ENCODE results near the gene ATP8B1. TPM values are rescaled to one million over a fixed set of nuclear protein-coding genes. Genes with fewer than 3 reads are reported as not detected.

Gene ATP8B1
- total RNA-seq, 8 experiments from 2014 or later: under 0.01 to 16.7 (median 0.81) TPM

- no peak overlapping the region for H3K4me3 ChIP-seq
- WGBS, 10 experiments: 25 to 94% (median 83%) methylated on average over 1 to 2 of the region's 2 CpGs; no CpG with 5 or more reads in 4 of the 10 experiments
- no peak for ATAC-seq (replicated peaks in 6 of 8)
- no peak overlapping the region for H3K27ac ChIP-seq
- in situ Hi-C loops (cut with MboI; ENCODE audit: low pct_unique_long_range_greater_than_20kb in 2 of 9, low sequenced_read_pairs in 9 of 9, unreplicated experiment in 9 of 9): no loop called here
- no peaks in the 10 kb centered on the region for H3K4me1 ChIP-seq (replicated peaks in 1 of 2)
These were observed 38.1 kb downstream of the ATP8B1 start for GRCh38 chr18:57764995-57765394.

- H3K27ac ChIP-seq: no peak overlapping the region
- in situ Hi-C loops (cut with MboI; ENCODE audit: low pct_unique_long_range_greater_than_20kb in 2 of 9, low sequenced_read_pairs in 9 of 9, unreplicated experiment in 9 of 9): no loop called here
- H3K4me3 ChIP-seq: no peak overlapping the region
- 79 to 100% (median 94%) methylated on average over 1 to 8 of the region's 8 CpGs; no CpG with 5 or more reads in 1 of the 10 experiments for WGBS, 10 experiments
- ATAC-seq (replicated peaks in 6 of 8): no peak
- no peaks in the 10 kb centered on the region for H3K4me1 ChIP-seq (replicated peaks in 1 of 2)
These were observed 39.0 kb downstream of the ATP8B1 start for GRCh38 chr18:57764087-57764486.

DNA sequence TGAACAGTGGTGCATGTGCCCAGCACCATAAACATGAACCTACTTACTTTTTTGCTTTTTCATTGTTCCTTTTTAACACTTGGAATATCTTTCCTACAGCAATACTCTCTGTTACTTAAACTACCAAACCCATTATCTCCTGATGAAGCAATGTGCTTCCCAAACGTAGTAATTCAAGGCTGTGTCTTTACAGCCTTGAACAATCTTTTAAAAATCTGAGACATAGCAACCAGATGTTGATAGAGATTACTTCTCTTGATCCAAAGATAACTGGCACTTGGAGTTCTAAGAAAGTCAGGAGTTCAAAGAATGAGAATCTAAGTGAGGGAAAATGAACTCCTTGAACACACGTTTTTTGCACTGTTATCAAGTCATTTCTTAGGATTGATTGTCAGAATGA lies 40.4 kb downstream of the ATP8B1 start:
- Histone ChIP-seq H3K4me1 (replicated peaks in 1 of 2) (no peaks in the 10 kb centered on the region), H3K27ac (no peak overlapping the region), H3K4me3 (no peak overlapping the region)
- WGBS, 10 experiments: 43 to 100% (median 84%) methylated on average over 1 to 2 of the region's 2 CpGs; no CpG with 5 or more reads in 1 of the 10 experiments
- no peak for ATAC-seq (replicated peaks in 6 of 8)
- in situ Hi-C loops (cut with MboI; ENCODE audit: low pct_unique_long_range_greater_than_20kb in 2 of 9, low sequenced_read_pairs in 9 of 9, unreplicated experiment in 9 of 9): no loop called here

DNA sequence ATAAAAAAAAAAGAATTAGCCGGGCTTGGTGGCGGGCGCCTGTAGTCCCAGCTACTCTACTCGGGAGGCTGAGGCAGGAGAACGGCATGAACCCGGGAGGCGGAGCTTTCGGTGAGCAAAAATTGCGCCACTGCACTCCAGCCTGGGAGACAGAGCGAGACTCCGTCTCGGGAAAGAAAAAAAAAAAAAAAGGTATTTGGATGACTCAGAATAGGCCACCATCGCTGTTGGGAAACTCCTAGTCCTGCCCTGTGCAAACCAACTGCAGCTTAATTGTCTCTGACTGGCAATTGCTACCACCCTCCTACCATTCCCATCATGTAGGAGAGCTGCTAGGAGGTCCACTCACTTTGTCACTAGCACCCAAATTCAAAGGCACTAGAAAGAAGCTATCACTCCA lies 43.5 kb downstream of the ATP8B1 start:
- no peak overlapping the region for H3K27ac ChIP-seq
- ATAC-seq (replicated peaks in 6 of 8): no peak
- H3K4me1 ChIP-seq (replicated peaks in 1 of 2): no peaks in the 10 kb centered on the region
- in situ Hi-C loops (cut with MboI; ENCODE audit: low pct_unique_long_range_greater_than_20kb in 2 of 9, low sequenced_read_pairs in 9 of 9, unreplicated experiment in 9 of 9): no loop called here
- H3K4me3 ChIP-seq: no peak overlapping the region
- 92 to 100% (median 98%) methylated on average over 4 to 10 of the region's 13 CpGs; no CpG with 5 or more reads in 5 of the 10 experiments for WGBS, 10 experiments

- 73 to 100% (median 87%) methylated on average over 1 to 7 of the region's 7 CpGs; no CpG with 5 or more reads in 2 of the 10 experiments for WGBS, 10 experiments
- Histone ChIP-seq H3K4me3 (no peak overlapping the region), H3K27ac (no peak overlapping the region), H3K4me1 (replicated peaks in 1 of 2) (no peaks in the 10 kb centered on the region)
- no peak for ATAC-seq (replicated peaks in 6 of 8)
- in situ Hi-C loops (cut with MboI; ENCODE audit: low pct_unique_long_range_greater_than_20kb in 2 of 9, low sequenced_read_pairs in 9 of 9, unreplicated experiment in 9 of 9): no loop called here
These were observed 47.5 kb downstream of the ATP8B1 start for GRCh38 chr18:57755473-57756067.

DNA sequence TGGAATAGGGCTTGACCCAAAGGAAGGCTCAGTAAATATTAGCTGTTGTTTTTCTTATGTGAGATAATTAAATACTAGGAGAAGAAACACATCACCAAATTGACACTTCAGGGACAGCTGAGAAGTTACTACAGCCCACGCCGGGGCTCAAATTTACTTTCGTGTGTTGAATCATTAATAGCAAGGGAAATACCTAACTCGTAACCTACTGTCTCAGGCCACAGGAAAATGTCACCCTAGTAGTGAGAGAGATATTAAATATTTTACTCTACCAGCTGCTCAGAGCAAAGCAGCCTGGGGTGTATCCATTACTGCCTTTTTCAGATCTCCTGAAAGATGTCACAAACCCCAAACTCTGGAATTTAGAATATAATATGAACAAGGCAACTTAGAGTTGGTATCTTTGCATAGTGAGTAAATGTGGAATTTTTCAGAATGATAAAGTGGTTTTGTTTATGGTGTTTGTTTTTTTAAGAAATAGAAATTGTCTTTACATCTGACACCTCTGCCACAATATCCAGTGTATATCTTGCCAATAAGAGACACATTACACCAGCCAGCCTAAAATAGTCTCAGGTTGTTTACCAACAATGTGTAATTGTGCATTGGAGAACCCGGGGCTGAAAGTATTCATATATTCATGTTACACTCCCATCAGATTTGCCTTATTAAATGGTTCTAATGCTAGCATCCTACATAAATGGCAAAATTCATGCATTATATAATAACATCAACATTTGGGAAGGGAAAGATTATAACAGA lies 48.4 kb downstream of the ATP8B1 start:
- Histone ChIP-seq H3K4me1 (replicated peaks in 1 of 2) (no peaks in the 10 kb centered on the region), H3K27ac (no peak overlapping the region), H3K4me3 (no peak overlapping the region)
- 67 to 100% (median 87%) methylated on average over 1 to 5 of the region's 5 CpGs for WGBS, 10 experiments
- ATAC-seq (replicated peaks in 6 of 8): peak in 1 of 8 experiments; percentile 56
- in situ Hi-C loops (cut with MboI; ENCODE audit: low pct_unique_long_range_greater_than_20kb in 2 of 9, low sequenced_read_pairs in 9 of 9, unreplicated experiment in 9 of 9): no loop called here

- WGBS, 10 experiments: 42 to 100% (median 89%) methylated on average over 1 of the region's 1 CpG; no CpG with 5 or more reads in 2 of the 10 experiments
- no peak overlapping the region for H3K4me3 ChIP-seq
- no peak for ATAC-seq (replicated peaks in 6 of 8)
- in situ Hi-C loops (cut with MboI; ENCODE audit: low pct_unique_long_range_greater_than_20kb in 2 of 9, low sequenced_read_pairs in 9 of 9, unreplicated experiment in 9 of 9): no loop called here
- H3K27ac ChIP-seq: no peak overlapping the region
- H3K4me1 ChIP-seq (replicated peaks in 1 of 2): peaks cover 0 to 5% of the 10 kb centered on the region in 2 donors
These were observed 50.1 kb downstream of the ATP8B1 start for GRCh38 chr18:57753063-57753462.

GRCh38 chr18:57749604-57749970 lies 53.5 kb downstream of the ATP8B1 start:
- 83 to 100% (median 100%) methylated on average over 1 to 2 of the region's 2 CpGs; no CpG with 5 or more reads in 2 of the 10 experiments for WGBS, 10 experiments
- H3K4me1 ChIP-seq (replicated peaks in 1 of 2): peaks cover 0 to 5% of the 10 kb centered on the region in 2 donors
- in situ Hi-C loops (cut with MboI; ENCODE audit: low pct_unique_long_range_greater_than_20kb in 2 of 9, low sequenced_read_pairs in 9 of 9, unreplicated experiment in 9 of 9): no loop called here
- no peak for ATAC-seq (replicated peaks in 6 of 8)
- no peak overlapping the region for H3K4me3 ChIP-seq
- H3K27ac ChIP-seq: no peak overlapping the region

DNA sequence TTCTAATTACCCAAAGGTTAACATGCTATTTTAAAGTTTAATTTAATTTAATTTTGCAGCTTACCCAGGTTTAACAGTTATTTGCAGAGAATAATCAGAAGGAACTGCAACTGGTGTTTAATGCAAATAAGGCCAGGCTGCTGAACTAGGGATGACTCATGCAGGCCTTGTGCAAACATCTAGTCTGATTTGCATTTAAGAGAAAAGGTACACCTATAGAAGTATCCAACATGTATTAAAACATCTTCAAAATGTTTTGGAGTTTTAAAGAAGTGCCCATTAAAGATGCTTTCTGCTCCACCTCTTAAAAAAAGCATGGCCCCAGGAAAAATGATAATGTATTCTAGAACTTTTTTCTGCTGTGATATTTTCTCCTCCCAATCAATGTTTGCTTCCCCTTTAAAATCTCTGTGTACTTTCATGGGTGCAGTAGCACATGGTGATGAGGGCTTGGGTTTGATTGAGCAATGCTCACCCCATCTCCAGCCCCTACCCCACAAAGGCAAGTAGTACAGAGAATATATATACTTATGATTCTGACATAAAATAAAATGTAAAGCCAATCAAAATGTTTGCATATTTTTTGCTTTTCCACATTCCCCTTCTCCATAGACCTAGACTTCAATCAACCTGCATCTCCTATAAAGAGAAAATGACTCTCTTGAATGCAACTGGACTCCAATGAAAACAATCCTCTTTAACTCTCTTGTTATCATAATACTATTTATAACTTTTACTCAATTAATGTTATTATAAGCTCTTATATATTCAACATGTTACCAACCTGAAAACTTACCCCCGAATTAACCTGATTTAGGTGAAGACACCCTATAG lies 54.1 kb downstream of the ATP8B1 start:
- Histone ChIP-seq H3K27ac (no peak overlapping the region), H3K4me1 (replicated peaks in 1 of 2) (peaks cover 0 to 5% of the 10 kb centered on the region in 2 donors), H3K4me3 (no peak overlapping the region)
- ATAC-seq (replicated peaks in 6 of 8): peak; percentile 50 to 92 (median 81)
- in situ Hi-C loops (cut with MboI; ENCODE audit: low pct_unique_long_range_greater_than_20kb in 2 of 9, low sequenced_read_pairs in 9 of 9, unreplicated experiment in 9 of 9): no loop called here
- 71 to 100% (median 90%) methylated on average over 1 of the region's 1 CpG; no CpG with 5 or more reads in 5 of the 10 experiments for WGBS, 10 experiments

- H3K4me1 ChIP-seq (replicated peaks in 1 of 2): peaks cover 1 to 5% of the 10 kb centered on the region in 2 donors
- WGBS, 10 experiments: 9 to 90% (median 47%) methylated on average over 2 to 5 of the region's 5 CpGs; no CpG with 5 or more reads in 1 of the 10 experiments
- peak in 1 of 8 experiments; percentile 56 for ATAC-seq (replicated peaks in 6 of 8)
- no peak overlapping the region for H3K27ac ChIP-seq
- no peak overlapping the region for H3K4me3 ChIP-seq
- in situ Hi-C loops (cut with MboI; ENCODE audit: low pct_unique_long_range_greater_than_20kb in 2 of 9, low sequenced_read_pairs in 9 of 9, unreplicated experiment in 9 of 9): no loop called here
These were observed 55.1 kb downstream of the ATP8B1 start for GRCh38 chr18:57747809-57748680.

DNA sequence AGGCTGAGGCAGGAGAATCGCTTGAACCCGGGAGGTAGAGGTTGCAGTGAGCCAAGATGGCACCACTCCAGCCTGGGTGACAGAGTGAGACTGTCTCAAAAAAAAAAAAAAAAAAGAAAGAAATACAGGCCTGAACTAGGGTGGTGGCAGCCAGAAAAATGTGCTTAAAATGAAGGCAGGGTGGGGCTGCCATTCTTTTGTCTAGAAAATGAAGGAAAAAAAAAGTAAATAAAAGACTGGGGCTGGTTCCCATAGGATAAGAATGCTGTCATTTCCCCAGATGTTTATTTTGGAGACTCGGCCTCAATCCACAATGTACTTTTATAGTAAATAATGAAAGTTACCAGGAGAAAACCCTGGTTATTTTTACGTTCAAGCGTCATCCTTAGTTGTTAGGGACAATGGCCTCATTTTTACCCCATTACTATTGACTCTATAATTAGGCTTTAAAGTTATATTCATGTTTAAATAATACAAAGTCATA lies 58.9 kb downstream of the ATP8B1 start:
- in situ Hi-C loops (cut with MboI; ENCODE audit: low pct_unique_long_range_greater_than_20kb in 2 of 9, low sequenced_read_pairs in 9 of 9, unreplicated experiment in 9 of 9): no loop called here
- 14 to 94% (median 78%) methylated on average over 2 to 5 of the region's 5 CpGs for WGBS, 10 experiments
- Histone ChIP-seq H3K4me1 (replicated peaks in 1 of 2) (peaks cover 4 to 5% of the 10 kb centered on the region in 2 donors), H3K4me3 (no peak overlapping the region), H3K27ac (no peak overlapping the region)
- peak in 2 of 8 experiments; percentile 17 to 42 for ATAC-seq (replicated peaks in 6 of 8)

DNA sequence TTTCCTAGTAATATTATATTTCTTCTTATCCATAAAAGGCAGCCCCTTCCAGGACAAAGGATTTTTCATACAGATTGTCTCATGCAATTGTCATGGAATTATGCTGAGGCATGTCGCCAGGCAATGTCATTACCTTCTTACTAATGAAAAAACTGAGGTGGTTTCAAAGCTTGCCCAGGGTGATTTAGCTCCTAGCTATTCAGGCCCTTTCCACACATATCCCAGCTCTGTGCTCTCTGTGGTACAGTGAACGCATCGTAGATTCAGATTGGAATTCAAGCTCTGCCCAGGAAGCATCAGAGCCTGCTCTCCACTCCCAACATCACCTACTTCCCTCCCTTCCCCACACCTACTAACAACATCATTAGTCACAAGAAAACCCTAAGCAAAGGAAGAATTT lies 60.1 kb downstream of the ATP8B1 start:
- in situ Hi-C loops (cut with MboI; ENCODE audit: low pct_unique_long_range_greater_than_20kb in 2 of 9, low sequenced_read_pairs in 9 of 9, unreplicated experiment in 9 of 9): no loop called here
- peaks cover 0 to 4% of the 10 kb centered on the region in 2 donors for H3K4me1 ChIP-seq (replicated peaks in 1 of 2)
- ATAC-seq (replicated peaks in 6 of 8): peak in 5 of 8 experiments; percentile 23 to 83 (median 61)
- H3K4me3 ChIP-seq: no peak overlapping the region
- no peak overlapping the region for H3K27ac ChIP-seq
- WGBS, 10 experiments: 40 to 80% (median 62%) methylated on average over 1 to 3 of the region's 3 CpGs; no CpG with 5 or more reads in 5 of the 10 experiments

All from motor neuron (in vitro differentiated cells).